GM12872 (cell line): Measurements from ENCODE around the gene FOXK1.

Source experiments
- CTCF ChIP-seq: IDR thresholded peaks from 3 replicates; pipeline ENCODE4 v1.5.1; 2011; ENCODE audit warnings: low read depth, mild to moderate bottlenecking, low read length, moderate library complexity; ENCODE audit not compliant: insufficient read depth

The FOXK1 gene

GRCh38 chr7:4681886-4682620 lies at the start of gene FOXK1:
FOXK1 (plus strand) TSS chr7:4682295; CDS start chr7:4682309, 14 bp downstream.
- no peak for TF ChIP-seq CTCF

DNA sequence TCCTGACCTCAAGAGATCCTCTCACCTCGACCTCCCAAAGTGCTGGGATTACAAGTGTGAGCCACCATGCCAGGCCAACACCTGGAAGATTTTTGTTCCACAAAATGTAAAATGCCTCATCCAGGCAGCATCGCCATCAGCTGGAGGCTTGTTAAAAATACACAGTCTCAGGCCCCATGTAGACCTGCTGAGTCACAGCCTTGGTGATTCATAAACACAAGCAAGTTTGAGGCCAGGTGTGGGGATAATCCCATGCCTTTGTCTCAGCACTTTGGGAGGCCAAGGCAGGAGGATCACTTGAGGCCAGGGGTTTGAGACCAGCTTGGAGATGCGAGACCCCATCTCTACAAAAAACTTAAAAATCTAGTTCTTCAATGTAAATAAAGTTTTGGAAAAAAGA lies 49.1 kb upstream of the FOXK1 start:
- no peak for TF ChIP-seq CTCF

- TF ChIP-seq CTCF = no peak
These were observed 47.9 kb upstream of the FOXK1 start for GRCh38 chr7:4634166-4634565.

DNA sequence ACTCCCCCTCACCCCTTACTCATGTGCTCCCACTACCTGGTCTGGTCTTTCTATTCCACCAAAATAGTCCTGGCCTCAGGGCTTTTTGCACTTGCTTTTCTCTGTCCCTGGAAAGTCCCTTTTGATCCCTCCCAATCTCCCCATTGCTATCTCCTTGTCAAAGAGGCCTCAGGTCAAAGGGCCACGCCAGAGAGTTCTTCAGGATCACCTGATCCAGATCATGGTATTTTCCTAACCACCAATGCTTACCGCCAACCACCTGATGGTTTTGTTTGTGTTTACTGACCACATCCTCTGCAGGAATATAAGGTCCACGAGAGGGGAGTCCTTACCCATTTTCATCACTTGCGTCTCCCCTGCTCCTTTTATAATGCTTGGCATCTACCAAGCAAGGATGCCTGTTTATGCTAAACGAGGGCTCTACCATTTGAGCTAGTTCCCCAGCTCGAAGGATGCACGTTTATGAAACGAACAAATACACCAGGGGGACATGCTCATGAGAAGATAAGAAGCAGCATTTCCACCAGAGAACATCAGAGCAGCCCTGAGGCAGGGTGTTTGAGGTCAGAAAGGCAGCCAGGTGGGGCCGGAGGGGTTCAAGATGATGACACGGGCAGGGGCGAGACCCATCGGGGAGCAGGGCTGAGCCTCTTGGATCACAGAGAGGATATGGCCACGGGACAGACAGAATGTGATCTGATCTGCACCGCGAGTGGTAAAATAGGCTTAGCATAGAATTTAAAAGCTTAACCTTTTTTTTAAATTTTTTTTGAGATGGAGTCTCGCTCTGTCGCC lies 43.1 kb upstream of the FOXK1 start:
- TF ChIP-seq CTCF = no peak

- no peak for TF ChIP-seq CTCF
These were observed 40.9 kb upstream of the FOXK1 start for GRCh38 chr7:4641091-4641666.

DNA sequence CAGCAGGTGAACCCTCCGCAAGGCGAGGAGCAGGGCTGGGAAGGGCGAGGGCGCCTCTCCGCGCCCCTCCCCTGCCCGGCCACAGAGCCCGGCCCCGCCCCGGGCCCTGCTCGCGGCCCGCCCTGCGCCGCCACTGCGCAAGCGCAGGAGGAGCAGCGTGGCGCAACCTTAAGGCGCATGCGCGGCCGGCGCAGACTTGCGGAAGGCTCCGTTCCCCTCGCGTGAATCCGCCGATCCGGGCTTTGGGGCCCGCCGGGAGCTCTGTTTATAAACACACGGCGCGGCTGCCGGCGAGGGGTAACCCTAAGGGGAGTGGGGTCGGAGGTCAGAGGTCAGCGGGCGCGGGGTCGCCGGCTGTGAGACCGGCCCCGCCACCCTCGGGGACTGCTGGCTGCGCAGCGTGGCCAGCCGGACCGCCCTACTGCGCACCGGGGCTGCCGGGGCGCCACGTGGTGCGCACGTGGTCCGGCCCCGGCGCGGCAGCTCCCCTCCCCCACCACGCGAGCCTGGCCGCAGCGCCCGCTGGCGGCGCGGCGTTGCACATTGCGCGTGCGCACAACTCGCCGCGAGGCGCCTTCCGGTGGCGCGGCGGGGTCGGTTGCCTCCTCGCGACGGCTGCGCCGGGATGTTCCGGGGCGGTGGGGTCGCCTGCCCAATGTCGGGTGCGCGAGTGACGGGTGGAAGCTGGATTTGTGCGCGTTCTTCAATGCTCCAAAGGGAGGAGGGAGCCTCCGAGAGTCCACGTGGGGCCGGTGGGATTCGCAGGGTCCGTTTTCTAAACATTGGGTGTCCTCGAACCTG lies 40.2 kb upstream of the FOXK1 start:
- TF ChIP-seq CTCF = peak; percentile 45; the same call in 2 of the 3 replicates
